Type B pancreatic cell (in vitro differentiated cells): ENCODE results near the gene APEX1. TPM values are rescaled to one million over a fixed set of nuclear protein-coding genes. Genes with fewer than 3 reads are reported as not detected.
A peak's percentile ranks its signal among the peaks of the same experiment; 100 is the strongest.

Experiments
- DNase-seq: peaks from one replicate; pipeline ENCODE4 v3.0.0; 2021; ENCODE audit warnings: mixed read lengths; ENCODE audit not compliant: unreplicated experiment; ENCODE audit errors: extremely low spot score
- H3K27ac Mint-ChIP-seq: 2 replicates; pipeline ENCODE4 v1.8.0; 2021; ENCODE audit warnings: mild to moderate bottlenecking, mixed read lengths
- H3K27me3 Mint-ChIP-seq: 2 replicates; pipeline ENCODE4 v1.8.0; 2021; ENCODE audit warnings: mixed read lengths
- H3K36me3 Mint-ChIP-seq: 2 replicates; pipeline ENCODE4 v1.8.0; 2021; ENCODE audit warnings: mixed read lengths
- H3K4me1 Mint-ChIP-seq: one replicate; pipeline ENCODE4 v1.8.0; 2021; ENCODE audit warnings: mixed read lengths; ENCODE audit not compliant: unreplicated experiment
- H3K4me3 Mint-ChIP-seq: 2 replicates; pipeline ENCODE4 v1.8.0; 2021; ENCODE audit warnings: mild to moderate bottlenecking, mixed read lengths
- H3K9me3 Mint-ChIP-seq: 2 replicates; pipeline ENCODE4 v1.8.0; 2021; ENCODE audit warnings: mixed read lengths
- CTCF ChIP-seq: fragments of 200-600 bp; sonication (generic); conservative IDR thresholded peaks from 2 replicates; pipeline ENCODE4 v1.5.0; 2021; ENCODE audit warnings: antibody characterized with exemption, mild to moderate bottlenecking
- total RNA-seq: library from RNA; stranded (reverse); gene quantifications from 2 replicates; pipeline ENCODE4 v1.2.1, GENCODE V29; 2021; ENCODE audit warnings: low replicate concordance

The APEX1 gene
- total RNA-seq, 1 donor from 2014 or later, result 319 TPM

GRCh38 chr14:20492486-20492885 is 37.5 kb downstream of the APEX1 start:
- Mint-ChIP-seq H3K4me3 (no peak overlapping the region), H3K27me3 (no peaks in the 10 kb centered on the region), H3K27ac (peak overlapping the region; percentile 5), H3K4me1 (peaks cover 11% of the 10 kb centered on the region), H3K9me3 (peaks cover 13% of the 10 kb centered on the region), H3K36me3 (no peaks in the 10 kb centered on the region)
- no peak for TF ChIP-seq CTCF
- DNase-seq, result no peak

GRCh38 chr14:20493634-20494033 is 38.6 kb downstream of the APEX1 start:
- Mint-ChIP-seq H3K9me3 (peaks cover 13% of the 10 kb centered on the region), H3K27me3 (no peaks in the 10 kb centered on the region), H3K4me3 (peak overlapping the region; percentile 79), H3K4me1 (peaks cover 12% of the 10 kb centered on the region), H3K27ac (peak overlapping the region; percentile 96), H3K36me3 (no peaks in the 10 kb centered on the region)
- TF ChIP-seq CTCF, result no peak
- DNase-seq, result no peak

DNA sequence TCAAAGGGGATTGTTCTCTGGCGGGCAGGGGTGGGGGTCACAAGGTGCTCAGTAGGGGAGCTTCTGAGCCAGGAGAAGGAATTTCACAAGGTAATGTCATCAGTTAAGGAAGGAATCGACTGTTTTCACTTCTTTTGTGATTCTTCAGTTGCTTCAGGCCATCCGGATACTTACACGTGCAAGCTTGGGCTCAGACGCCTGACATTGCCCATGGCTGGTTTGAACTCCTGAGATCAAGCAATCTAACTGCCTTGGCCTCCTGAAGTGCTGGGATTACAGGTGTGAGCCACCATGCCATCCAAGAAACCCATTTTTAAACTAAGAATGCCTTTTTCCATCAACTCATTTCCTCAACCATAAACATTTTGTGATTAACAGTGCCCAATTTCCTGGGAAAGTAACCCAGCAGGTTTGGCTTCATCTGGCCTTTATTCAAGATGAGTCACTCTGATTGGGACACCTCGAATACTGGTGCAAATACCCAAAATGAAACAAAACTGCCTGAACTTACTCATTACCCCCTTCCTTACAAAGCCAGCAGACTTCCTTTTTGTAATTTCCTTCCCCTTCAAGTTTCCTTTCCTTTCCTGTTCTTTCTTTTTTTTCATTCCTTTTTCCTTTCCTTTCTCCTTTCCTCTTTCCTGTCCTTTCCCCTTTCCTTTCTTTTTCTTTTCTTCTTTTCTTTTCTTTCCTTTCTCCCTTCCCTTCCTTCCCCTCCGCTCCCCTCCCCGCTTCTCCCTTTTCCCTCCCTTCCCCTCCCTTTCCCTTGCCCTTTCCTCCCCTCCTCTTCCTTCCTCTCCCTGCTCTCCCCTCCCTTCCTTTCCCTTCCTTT is 40.1 kb downstream of the APEX1 start:
- Mint-ChIP-seq H3K9me3 (peaks cover 8% of the 10 kb centered on the region), H3K27ac (peak overlapping the region; percentile 79), H3K27me3 (no peaks in the 10 kb centered on the region), H3K4me3 (peak overlapping the region; percentile 43), H3K4me1 (peaks cover 15% of the 10 kb centered on the region), H3K36me3 (no peaks in the 10 kb centered on the region)
- TF ChIP-seq CTCF, result no peak
- no peak for DNase-seq

GRCh38 chr14:20498622-20499021 is 43.6 kb downstream of the APEX1 start:
- H3K36me3 Mint-ChIP-seq, result no peaks in the 10 kb centered on the region
- no peak overlapping the region for H3K27ac Mint-ChIP-seq
- no peak for TF ChIP-seq CTCF
- H3K4me3 Mint-ChIP-seq, result no peak overlapping the region
- peaks cover 13% of the 10 kb centered on the region for H3K4me1 Mint-ChIP-seq
- no peaks in the 10 kb centered on the region for H3K27me3 Mint-ChIP-seq
- no peak for DNase-seq
- peaks cover 6% of the 10 kb centered on the region for H3K9me3 Mint-ChIP-seq

GRCh38 chr14:20499108-20499507 is 44.1 kb downstream of the APEX1 start:
- H3K36me3 Mint-ChIP-seq, result no peaks in the 10 kb centered on the region
- peaks cover 3% of the 10 kb centered on the region for H3K9me3 Mint-ChIP-seq
- H3K4me3 Mint-ChIP-seq, result no peak overlapping the region
- no peaks in the 10 kb centered on the region for H3K27me3 Mint-ChIP-seq
- DNase-seq, result no peak
- peaks cover 14% of the 10 kb centered on the region for H3K4me1 Mint-ChIP-seq
- no peak for TF ChIP-seq CTCF
- H3K27ac Mint-ChIP-seq, result no peak overlapping the region
